NCI-H146 (cell line): ENCODE data around the gene LOXL3.
A peak's percentile ranks its signal among the peaks of the same experiment; 100 is the strongest.

ENCODE experiments used
- DNase-seq: peaks from one replicate; lab custom pipeline; 2025; lab: John Stamatoyannopoulos, UW

LOXL3 gene

GRCh38 chr2:74528600-74529356 is 25.0 kb downstream of the LOXL3 start:
- no peak for DNase-seq

- DNase-seq = no peak
Measured at GRCh38 chr2:74527741-74528140, 26.0 kb downstream of the LOXL3 start.

- DNase-seq = no peak
Measured at GRCh38 chr2:74526649-74527230, 27.0 kb downstream of the LOXL3 start.

- no peak for DNase-seq
Measured at GRCh38 chr2:74525717-74526648, 27.8 kb downstream of the LOXL3 start, which contains the start of gene DQX1. Gene DQX1 (minus strand): TSS chr2:74526231. CDS start chr2:74525729, 502 bp downstream.

GRCh38 chr2:74524955-74525716 is 28.6 kb downstream of the LOXL3 start:
- no peak for DNase-seq

GRCh38 chr2:74524005-74524404 is 29.7 kb downstream of the LOXL3 start:
- no peak for DNase-seq

- DNase-seq = no peak
Measured at GRCh38 chr2:74522516-74522915, 31.2 kb downstream of the LOXL3 start.

GRCh38 chr2:74516650-74517049 is 37.1 kb downstream of the LOXL3 start:
- DNase-seq = no peak

GRCh38 chr2:74515981-74516633 is 37.6 kb downstream of the LOXL3 start:
- DNase-seq = no peak

GRCh38 chr2:74515271-74515980 is 38.3 kb downstream of the LOXL3 start:
- no peak for DNase-seq

GRCh38 chr2:74514368-74515270 is 39.1 kb downstream of the LOXL3 start, which contains the start of gene TLX2:
Gene TLX2 (plus strand): TSS chr2:74514450. CDS start chr2:74514807, 357 bp downstream.
- DNase-seq = peak; percentile 81

- peak; percentile 78 for DNase-seq
Measured at GRCh38 chr2:74513605-74514367, 40.0 kb downstream of the LOXL3 start.

- DNase-seq = peak; percentile 31
Measured at GRCh38 chr2:74512744-74513604, 40.8 kb downstream of the LOXL3 start.

- no peak for DNase-seq
Measured at GRCh38 chr2:74511104-74511989, 42.4 kb downstream of the LOXL3 start.

GRCh38 chr2:74510272-74510671 is 43.5 kb downstream of the LOXL3 start:
- no peak for DNase-seq

GRCh38 chr2:74507926-74508520 is 45.7 kb downstream of the LOXL3 start:
- peak; percentile 83 for DNase-seq
